Ectodermal cell (in vitro differentiated cells): ENCODE measurements around the gene ERC2.

Experiments
- H3K27ac ChIP-seq: 2 replicates; pipeline ENCODE4 v1.7.0; 2013; ENCODE audit warnings: mild to moderate bottlenecking, low read depth, low read length; ENCODE audit not compliant: insufficient read depth, poor library complexity, severe bottlenecking
- H3K27me3 ChIP-seq: 2 replicates; pipeline ENCODE4 v1.7.0; 2013; ENCODE audit warnings: mild to moderate bottlenecking, low read length; ENCODE audit not compliant: insufficient read depth, control insufficient read depth, poor library complexity, severe bottlenecking
- H3K36me3 ChIP-seq: one replicate; pipeline ENCODE4 v1.7.0; 2013; ENCODE audit warnings: low read length; ENCODE audit not compliant: control insufficient read depth, insufficient read depth
- H3K4me1 ChIP-seq: one replicate; pipeline ENCODE4 v1.7.0; 2013; ENCODE audit warnings: low read length; ENCODE audit not compliant: control insufficient read depth, insufficient read depth
- H3K4me3 ChIP-seq: 2 replicates; pipeline ENCODE4 v1.7.0; 2013; ENCODE audit warnings: low read depth, low read length, control low read depth; ENCODE audit not compliant: insufficient read depth
- H3K9me3 ChIP-seq: 2 replicates; pipeline ENCODE4 v1.7.0; 2013; ENCODE audit warnings: mild to moderate bottlenecking, low read length, moderate library complexity; ENCODE audit not compliant: control insufficient read depth
- whole genome bisulfite sequencing, 2 experiments: methylation state at CpG; one replicate each; pipeline ENCODE4 v1.1.7; 2013; ENCODE audit warnings: missing lambda C conversion rate in 2 of 2; 5-methylcytosine and 5-hydroxymethylcytosine counted together

Gene ERC2

DNA sequence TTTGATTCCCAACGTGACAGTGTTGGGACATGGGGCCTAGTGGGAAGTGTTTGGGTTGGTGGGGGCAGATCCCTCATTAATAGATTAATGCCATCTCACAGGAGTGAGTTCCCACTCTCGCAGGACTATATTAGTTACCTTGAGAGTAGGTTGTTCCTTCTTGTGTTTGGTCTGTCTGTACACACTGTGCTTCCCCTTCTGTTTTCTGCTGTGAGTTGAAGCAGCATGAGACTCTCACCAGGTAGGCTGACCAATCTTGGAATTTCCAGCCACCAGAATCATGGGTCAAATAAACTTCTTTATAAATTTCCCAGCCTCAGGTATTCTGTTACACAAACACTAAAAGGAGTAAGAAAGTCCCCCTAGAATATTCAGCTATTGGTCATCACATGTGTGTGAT, 145.4 kb downstream of the ERC2 start:
- H3K4me1 ChIP-seq = peaks cover 10% of the 10 kb centered on the region
- H3K27me3 ChIP-seq = no peaks in the 10 kb centered on the region
- no peaks in the 10 kb centered on the region for H3K36me3 ChIP-seq
- no peak overlapping the region for H3K4me3 ChIP-seq
- H3K9me3 ChIP-seq = no peaks in the 10 kb centered on the region
- 92 to 93% methylated on average over 2 of the region's 2 CpGs for WGBS, 2 experiments
- H3K27ac ChIP-seq = no peak overlapping the region

DNA sequence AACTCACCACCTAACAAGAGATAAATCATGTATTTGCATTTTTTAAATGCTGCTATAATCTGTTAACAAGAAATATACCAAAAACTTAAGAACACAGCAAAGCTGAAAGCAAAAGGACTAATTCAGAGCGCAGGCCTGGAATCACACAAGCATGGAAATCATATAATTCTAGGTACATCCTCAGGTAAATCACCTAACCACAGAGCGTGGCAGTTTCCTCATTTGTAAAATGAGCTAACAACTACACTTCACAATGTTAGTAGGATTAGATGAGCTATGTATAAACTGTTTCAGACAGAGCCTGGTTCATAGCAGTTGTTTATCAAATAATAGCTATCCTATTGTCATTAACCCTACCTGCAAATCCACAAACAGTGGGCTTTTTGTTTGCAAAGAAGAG, 146.4 kb downstream of the ERC2 start:
- H3K36me3 ChIP-seq = no peaks in the 10 kb centered on the region
- no peaks in the 10 kb centered on the region for H3K9me3 ChIP-seq
- peaks cover 10% of the 10 kb centered on the region for H3K4me1 ChIP-seq
- H3K4me3 ChIP-seq = no peak overlapping the region
- WGBS, 2 experiments = 89 to 94% methylated on average over 1 to 2 of the region's 2 CpGs
- H3K27me3 ChIP-seq = no peaks in the 10 kb centered on the region
- no peak overlapping the region for H3K27ac ChIP-seq

DNA sequence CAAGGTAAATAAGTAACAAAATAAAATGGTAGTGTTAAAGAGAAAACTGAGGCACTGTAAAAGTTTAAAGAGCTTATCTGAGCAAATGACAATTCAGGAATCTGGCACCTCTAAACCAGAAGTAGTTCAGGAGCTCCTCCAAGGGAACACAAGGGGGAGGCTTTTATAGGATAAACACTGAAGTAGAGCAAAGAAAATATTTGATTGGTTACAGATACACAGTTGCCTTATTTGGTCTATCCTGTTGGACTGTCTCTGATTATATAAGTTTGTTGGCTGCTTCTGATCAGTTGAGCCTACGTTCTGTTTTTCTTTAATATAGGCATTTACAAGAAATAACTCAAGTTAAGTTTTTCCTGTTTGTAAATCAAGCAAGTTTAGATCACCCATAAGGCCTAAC, 146.9 kb downstream of the ERC2 start:
- Histone ChIP-seq H3K36me3 (no peaks in the 10 kb centered on the region), H3K4me3 (no peak overlapping the region)
- 92% methylated on average over 1 of the region's 1 CpG; no CpG with 5 or more reads in 1 of the 2 experiments for WGBS, 2 experiments

DNA sequence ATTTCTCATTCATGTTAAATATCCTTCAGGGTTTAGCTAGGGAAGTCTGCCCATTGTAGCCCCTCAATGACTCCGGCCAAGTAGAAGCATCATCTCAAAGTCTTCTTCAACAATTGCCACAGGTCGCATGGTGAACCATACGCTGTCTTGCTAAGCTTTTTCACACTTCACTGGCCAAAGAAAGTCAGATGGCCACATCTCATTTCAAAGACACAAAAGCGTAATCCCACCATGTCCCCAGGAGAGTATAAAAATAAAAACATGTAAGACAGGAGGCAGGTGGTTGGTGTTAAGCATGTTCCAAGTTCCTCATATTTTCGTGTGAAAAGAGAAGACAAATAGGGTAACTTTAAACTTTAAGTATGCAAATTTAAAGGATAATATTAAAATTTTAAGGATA, 147.4 kb downstream of the ERC2 start:
- no peaks in the 10 kb centered on the region for H3K36me3 ChIP-seq
- H3K27ac ChIP-seq = no peak overlapping the region
- peaks cover 10% of the 10 kb centered on the region for H3K4me1 ChIP-seq
- no peaks in the 10 kb centered on the region for H3K27me3 ChIP-seq
- 87 to 88% methylated on average over 3 to 5 of the region's 5 CpGs for WGBS, 2 experiments
- H3K9me3 ChIP-seq = no peaks in the 10 kb centered on the region
- H3K4me3 ChIP-seq = no peak overlapping the region

More for the DNA sequence above, 146.9 kb downstream of the ERC2 start:
- Histone ChIP-seq H3K27ac (no peak overlapping the region), H3K4me1 (peaks cover 10% of the 10 kb centered on the region), H3K27me3 (no peaks in the 10 kb centered on the region), H3K9me3 (no peaks in the 10 kb centered on the region)

DNA sequence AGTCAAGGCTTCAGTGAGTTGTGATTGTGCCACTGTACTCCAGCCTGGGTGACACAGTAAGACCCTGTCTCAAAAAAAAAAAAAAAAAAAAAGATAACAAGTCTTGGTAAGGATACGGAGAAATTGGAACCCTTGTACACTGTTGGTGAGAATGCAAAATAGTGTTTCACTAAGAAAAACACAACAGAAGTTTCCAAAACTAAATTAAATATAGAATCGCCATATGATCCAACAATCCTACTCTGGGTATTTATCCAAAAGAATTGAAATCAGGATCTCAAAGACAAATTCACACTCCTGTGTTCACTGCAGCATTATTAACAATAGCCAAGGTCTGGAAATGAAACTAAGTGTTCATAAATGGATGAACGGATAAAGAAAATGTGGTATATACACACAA, 149.4 kb downstream of the ERC2 start:
- Histone ChIP-seq H3K27ac (no peak overlapping the region), H3K36me3 (no peaks in the 10 kb centered on the region), H3K9me3 (no peaks in the 10 kb centered on the region), H3K27me3 (no peaks in the 10 kb centered on the region), H3K4me3 (no peak overlapping the region), H3K4me1 (peaks cover 8% of the 10 kb centered on the region)
- WGBS, 2 experiments = 90 to 100% methylated on average over 1 to 2 of the region's 3 CpGs

DNA sequence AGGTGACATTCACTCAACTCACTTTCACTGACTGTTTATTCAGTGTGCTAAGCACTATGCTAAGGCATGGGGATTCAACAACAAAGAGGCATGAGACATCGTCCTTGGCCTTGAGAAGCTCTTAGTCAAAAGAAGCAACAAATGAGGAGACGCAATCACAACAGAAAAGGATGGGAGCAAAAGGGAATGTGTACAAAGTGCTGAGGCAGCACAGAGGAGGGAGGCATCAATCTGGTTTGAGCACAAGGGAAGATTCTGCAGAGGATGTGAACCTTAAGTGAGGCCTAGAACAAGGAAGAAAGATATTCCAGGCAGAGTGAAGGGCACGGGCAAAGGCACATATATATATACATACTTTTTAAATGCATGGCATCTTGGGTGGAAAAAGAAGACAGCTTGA, 151.3 kb downstream of the ERC2 start:
- H3K36me3 ChIP-seq = no peaks in the 10 kb centered on the region
- no peak overlapping the region for H3K4me3 ChIP-seq
- H3K27ac ChIP-seq = no peak overlapping the region
- no peaks in the 10 kb centered on the region for H3K27me3 ChIP-seq
- WGBS, 2 experiments = 92 to 93% methylated on average over 2 of the region's 3 CpGs
- H3K9me3 ChIP-seq = no peaks in the 10 kb centered on the region
- no peaks in the 10 kb centered on the region for H3K4me1 ChIP-seq

DNA sequence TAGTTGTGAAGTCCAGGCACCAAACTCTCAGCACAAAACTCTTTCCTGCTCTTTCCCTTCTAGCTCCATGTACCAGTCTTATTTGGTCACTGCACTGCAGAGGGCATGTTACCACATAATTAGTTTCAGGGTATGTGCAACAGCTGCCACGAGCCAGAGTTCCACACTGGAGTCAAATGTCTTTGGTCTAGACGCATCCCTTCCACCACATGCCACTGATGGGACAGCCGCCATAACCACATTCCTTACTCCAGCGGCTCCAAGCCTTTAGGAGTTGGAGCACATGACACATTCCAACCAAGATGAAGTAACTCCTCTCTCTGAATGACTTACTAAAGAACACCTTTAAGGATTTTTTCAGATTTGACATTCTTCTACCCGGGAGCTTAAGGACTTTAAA, 153.4 kb downstream of the ERC2 start:
- no peaks in the 10 kb centered on the region for H3K9me3 ChIP-seq
- no peaks in the 10 kb centered on the region for H3K36me3 ChIP-seq
- no peak overlapping the region for H3K27ac ChIP-seq
- H3K4me1 ChIP-seq = no peaks in the 10 kb centered on the region
- WGBS, 2 experiments = 95% methylated on average over 5 of the region's 5 CpGs
- no peaks in the 10 kb centered on the region for H3K27me3 ChIP-seq
- H3K4me3 ChIP-seq = no peak overlapping the region

DNA sequence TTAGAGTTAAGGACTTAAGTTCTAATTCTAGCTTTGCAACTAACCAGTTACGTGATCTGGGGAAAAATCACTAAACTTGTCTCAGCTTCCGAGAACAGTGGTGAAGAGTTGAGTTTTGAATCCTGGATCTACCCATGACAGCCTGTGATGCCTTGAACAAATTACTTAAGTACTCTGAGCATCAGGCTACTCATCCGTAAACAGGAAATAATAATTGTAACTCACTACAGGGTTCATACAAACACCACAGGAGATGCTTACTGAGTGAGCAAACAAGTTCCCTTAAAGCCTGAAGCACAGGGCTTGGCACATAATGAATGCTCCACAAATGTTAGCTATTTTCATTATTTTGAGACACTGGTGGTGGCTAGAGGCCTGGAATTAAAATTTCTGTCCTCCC, 158.8 kb downstream of the ERC2 start:
- Histone ChIP-seq H3K4me1 (no peaks in the 10 kb centered on the region), H3K27ac (no peak overlapping the region), H3K27me3 (no peaks in the 10 kb centered on the region), H3K4me3 (no peak overlapping the region), H3K9me3 (no peaks in the 10 kb centered on the region), H3K36me3 (no peaks in the 10 kb centered on the region)
- WGBS, 2 experiments = 84 to 91% methylated on average over 3 of the region's 3 CpGs

DNA sequence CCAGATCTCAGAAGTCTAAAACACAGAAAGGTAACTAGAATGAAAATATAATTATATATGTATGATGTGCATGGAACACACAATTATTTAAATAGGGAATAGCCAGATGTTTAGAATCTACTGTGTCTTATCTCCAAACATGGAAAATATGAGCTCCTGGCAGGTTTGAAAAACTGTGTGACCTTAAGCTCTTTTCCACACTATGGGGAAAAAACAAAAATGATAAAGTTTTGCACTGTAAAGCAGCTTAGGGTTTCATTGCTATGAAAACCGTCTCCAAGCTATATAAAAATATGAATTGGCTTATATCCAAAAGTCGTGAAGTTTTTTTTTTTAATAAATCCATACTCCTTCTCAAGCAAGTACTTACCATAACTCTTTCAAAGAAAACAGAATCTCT, 159.8 kb downstream of the ERC2 start:
- no peaks in the 10 kb centered on the region for H3K36me3 ChIP-seq
- peaks cover under 1% of the 10 kb centered on the region for H3K4me1 ChIP-seq
- H3K4me3 ChIP-seq = no peak overlapping the region
- no peaks in the 10 kb centered on the region for H3K9me3 ChIP-seq
- no peaks in the 10 kb centered on the region for H3K27me3 ChIP-seq
- WGBS, 2 experiments = 98 to 100% methylated on average over 2 of the region's 2 CpGs
- no peak overlapping the region for H3K27ac ChIP-seq

DNA sequence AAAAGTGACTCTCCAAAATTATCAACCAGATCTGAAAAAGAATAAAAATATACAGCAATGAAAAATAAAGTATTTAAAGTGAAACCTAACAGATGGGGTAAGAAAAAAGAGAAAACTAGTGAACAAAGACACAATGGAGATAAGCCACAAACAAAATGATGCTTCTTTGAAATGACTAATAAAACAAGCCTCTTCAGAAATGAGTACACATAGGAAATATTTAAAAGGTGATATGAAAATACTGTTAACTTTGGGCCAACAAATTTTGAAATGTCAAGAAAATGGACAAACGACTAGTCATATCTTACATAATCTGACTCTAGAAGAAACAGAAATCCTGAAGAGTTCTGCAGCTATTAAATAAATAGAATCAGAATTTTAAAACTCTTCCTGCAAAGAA, 164.2 kb downstream of the ERC2 start:
- no peaks in the 10 kb centered on the region for H3K9me3 ChIP-seq
- 90% methylated on average over 1 of the region's 1 CpG; no CpG with 5 or more reads in 1 of the 2 experiments for WGBS, 2 experiments
- no peaks in the 10 kb centered on the region for H3K36me3 ChIP-seq
- no peaks in the 10 kb centered on the region for H3K27me3 ChIP-seq
- H3K4me3 ChIP-seq = no peak overlapping the region
- H3K27ac ChIP-seq = no peak overlapping the region
- H3K4me1 ChIP-seq = peaks cover 8% of the 10 kb centered on the region

DNA sequence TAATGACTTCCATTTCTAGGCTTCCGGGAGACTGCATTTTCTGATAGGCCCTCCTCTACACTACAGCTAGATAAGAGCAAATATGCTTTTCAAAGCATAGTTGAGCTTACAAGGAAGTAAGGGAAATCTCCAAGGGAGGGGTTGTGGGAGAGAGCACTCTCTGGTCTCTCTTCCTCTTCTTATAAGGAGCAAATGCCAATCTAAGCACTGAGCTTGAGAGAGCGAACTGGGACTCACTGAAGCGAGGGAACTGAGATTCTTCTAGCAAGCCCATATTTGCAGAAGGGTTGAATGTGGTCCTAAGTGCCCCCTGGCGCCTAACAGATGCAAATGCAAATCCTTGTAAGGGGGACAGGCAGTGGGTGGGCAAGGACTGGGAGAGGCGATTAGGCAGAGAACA, 164.8 kb downstream of the ERC2 start:
- Histone ChIP-seq H3K27me3 (no peaks in the 10 kb centered on the region), H3K4me3 (no peak overlapping the region), H3K9me3 (no peaks in the 10 kb centered on the region), H3K27ac (no peak overlapping the region), H3K4me1 (peaks cover 8% of the 10 kb centered on the region), H3K36me3 (no peaks in the 10 kb centered on the region)
- 25 to 29% methylated on average over 5 of the region's 5 CpGs for WGBS, 2 experiments
